ENCODE data around the gene CCDC121.

Gene CCDC121

DNA sequence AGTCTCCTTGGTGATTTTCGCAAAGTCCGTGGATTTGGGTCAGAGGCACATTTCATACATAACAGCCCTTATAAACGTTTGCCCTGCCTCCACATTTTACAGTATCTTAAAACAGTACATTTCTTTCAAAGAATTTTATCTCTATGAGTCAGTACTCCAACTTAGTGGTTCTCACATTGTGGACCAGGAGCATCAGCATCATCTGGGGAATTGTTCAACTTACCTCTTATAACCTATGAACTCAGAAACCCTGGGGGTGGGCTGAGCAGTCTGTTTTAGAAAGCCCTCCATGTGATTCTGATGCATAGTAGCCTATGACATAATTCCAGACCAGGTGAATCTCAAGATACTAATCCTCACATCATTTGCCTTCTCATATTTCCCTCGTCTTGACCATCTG, 22.2 kb upstream of the CCDC121 start:
- no peak overlapping the region for H3K4me3 ChIP-seq (replicated peaks in 1 of 2; ENCODE audit: low read depth in 2 of 2, low read length in 2 of 2)
- no peak for DNase-seq (ENCODE audit: low read depth in 2 of 2)
- TF ChIP-seq, protein P1, sequence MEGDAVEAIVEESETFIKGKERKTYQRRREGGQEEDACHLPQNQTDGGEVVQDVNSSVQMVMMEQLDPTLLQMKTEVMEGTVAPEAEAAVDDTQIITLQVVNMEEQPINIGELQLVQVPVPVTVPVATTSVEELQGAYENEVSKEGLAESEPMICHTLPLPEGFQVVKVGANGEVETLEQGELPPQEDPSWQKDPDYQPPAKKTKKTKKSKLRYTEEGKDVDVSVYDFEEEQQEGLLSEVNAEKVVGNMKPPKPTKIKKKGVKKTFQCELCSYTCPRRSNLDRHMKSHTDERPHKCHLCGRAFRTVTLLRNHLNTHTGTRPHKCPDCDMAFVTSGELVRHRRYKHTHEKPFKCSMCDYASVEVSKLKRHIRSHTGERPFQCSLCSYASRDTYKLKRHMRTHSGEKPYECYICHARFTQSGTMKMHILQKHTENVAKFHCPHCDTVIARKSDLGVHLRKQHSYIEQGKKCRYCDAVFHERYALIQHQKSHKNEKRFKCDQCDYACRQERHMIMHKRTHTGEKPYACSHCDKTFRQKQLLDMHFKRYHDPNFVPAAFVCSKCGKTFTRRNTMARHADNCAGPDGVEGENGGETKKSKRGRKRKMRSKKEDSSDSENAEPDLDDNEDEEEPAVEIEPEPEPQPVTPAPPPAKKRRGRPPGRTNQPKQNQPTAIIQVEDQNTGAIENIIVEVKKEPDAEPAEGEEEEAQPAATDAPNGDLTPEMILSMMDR (IDR thresholded peaks at IDR 0.05; ENCODE audit: low read depth, low read length): no peak

DNA sequence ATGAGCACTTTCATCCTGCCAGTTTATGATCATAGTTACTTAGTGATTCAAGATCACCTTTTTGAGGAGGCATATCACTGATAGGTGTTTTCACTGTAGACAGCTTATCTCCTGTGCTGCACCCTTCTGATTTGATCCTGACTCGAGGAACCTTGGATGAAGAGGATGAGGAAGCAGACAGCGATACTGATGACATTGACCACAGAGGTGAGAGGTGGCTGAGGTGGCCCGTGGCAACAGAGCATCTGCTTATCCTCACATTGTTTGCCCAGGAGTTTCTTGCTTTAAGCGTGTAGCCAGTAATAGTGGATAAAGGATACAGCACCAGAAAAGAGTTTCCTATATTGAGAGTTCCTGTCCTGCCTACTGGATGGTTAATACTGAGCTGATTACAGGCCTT, 18.9 kb upstream of the CCDC121 start:
- H3K4me3 ChIP-seq (replicated peaks in 1 of 2; ENCODE audit: low read depth in 2 of 2, low read length in 2 of 2): no peak overlapping the region
- DNase-seq (ENCODE audit: low read depth in 2 of 2): no peak
- TF ChIP-seq, protein P1 (IDR thresholded peaks at IDR 0.05; ENCODE audit: low read depth, low read length): no peak

DNA sequence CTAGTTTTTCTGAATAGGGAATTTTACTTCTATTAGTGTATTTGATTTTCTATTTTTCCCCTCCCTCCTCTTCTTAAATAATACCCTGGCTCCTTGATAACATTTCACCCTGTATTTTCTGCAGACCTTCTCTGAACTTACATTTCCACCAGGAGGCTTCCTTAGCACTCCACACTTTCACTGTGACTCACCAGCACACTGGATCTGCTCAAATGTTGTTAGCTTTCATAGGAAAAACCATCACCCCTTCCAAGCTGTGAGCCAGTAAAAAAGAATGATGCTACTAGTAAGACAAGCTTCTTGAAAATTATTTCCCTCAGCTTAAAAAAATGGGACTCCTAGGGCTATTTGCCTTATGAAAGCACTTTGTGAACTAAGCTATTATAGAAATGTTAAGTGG, 18.5 kb upstream of the CCDC121 start:
- H3K4me3 ChIP-seq (replicated peaks in 1 of 2; ENCODE audit: low read depth in 2 of 2, low read length in 2 of 2): no peak overlapping the region
- TF ChIP-seq, protein P1 (IDR thresholded peaks at IDR 0.05; ENCODE audit: low read depth, low read length): no peak
- no peak for DNase-seq (ENCODE audit: low read depth in 2 of 2)

DNA sequence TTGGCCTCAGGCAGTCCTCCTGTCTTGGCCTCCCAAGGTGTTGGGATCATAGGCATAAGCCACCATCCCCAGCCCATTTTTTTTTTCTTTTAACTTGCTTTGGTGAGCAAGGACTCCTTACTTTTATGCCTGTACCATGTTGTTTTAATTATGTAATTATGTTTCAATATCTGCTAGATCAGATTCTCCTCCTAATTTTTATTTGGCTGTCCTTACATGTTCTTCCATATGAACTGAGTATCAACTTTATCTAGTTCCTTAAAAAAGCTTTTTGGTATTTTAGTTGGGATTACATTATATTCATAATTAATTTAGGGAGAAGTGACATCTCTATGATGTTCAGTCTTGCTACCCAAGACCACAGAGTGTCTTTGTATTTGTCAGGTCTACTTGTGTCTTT, 16.4 kb upstream of the CCDC121 start:
- TF ChIP-seq, protein P1 (IDR thresholded peaks at IDR 0.05; ENCODE audit: low read depth, low read length): no peak

DNA sequence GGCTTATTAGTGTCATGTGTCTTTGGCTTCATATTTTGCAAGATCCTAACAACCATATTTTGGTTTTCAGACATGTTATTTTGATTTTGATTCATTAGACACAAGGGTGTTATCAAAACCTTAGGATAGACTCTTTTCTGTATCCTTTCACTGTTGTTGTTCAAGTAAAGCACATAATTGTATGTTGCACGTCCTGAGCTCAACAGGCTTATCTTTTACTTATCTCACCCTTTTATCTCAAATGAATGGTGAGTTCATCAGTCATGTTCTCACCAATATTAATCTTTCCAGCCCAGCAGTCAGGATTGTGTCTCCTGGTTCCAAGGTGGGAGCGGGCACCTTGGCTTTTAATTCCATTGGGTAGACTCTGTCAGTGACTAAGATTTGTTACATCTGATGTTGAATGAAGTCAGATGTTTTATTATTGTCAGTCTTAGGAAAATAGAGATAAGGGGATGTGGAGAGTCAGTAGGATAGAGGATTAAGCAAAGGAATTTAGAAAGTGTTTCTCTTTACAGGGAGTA, 12.0 kb upstream of the CCDC121 start:
- no peak for DNase-seq (ENCODE audit: low read depth in 2 of 2)
- no peak overlapping the region for H3K4me3 ChIP-seq (replicated peaks in 1 of 2; ENCODE audit: low read depth in 2 of 2, low read length in 2 of 2)
- TF ChIP-seq, protein P1 (IDR thresholded peaks at IDR 0.05; ENCODE audit: low read depth, low read length): no peak

More for the DNA sequence above, 16.4 kb upstream of the CCDC121 start:
- no peak for DNase-seq (ENCODE audit: low read depth in 2 of 2)
- H3K4me3 ChIP-seq (replicated peaks in 1 of 2; ENCODE audit: low read depth in 2 of 2, low read length in 2 of 2): no peak overlapping the region

DNA sequence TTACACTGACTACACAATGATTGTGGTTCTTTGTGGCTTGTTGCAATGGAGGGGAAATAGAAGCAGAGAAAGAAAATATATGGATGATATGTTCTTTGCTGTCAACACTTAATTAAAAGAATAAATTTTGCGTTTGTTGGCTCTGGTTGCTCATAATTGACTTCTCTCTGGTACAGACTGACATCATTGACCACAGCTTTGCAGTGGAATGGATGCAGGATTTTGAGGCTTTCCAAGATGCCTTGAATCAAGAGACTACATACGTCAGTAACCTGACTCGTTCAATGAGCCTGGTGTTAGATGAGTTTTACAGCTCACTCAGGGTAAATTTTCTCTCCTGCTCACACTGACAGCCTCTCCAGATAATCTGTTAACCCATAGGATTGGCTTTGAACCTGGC, 9.9 kb upstream of the CCDC121 start:
- no peak overlapping the region for H3K4me3 ChIP-seq (replicated peaks in 1 of 2; ENCODE audit: low read depth in 2 of 2, low read length in 2 of 2)
- TF ChIP-seq, protein P1 (IDR thresholded peaks at IDR 0.05; ENCODE audit: low read depth, low read length): no peak
- peak in 1 of 2 donors; percentile 70 for DNase-seq (ENCODE audit: low read depth in 2 of 2)

DNA sequence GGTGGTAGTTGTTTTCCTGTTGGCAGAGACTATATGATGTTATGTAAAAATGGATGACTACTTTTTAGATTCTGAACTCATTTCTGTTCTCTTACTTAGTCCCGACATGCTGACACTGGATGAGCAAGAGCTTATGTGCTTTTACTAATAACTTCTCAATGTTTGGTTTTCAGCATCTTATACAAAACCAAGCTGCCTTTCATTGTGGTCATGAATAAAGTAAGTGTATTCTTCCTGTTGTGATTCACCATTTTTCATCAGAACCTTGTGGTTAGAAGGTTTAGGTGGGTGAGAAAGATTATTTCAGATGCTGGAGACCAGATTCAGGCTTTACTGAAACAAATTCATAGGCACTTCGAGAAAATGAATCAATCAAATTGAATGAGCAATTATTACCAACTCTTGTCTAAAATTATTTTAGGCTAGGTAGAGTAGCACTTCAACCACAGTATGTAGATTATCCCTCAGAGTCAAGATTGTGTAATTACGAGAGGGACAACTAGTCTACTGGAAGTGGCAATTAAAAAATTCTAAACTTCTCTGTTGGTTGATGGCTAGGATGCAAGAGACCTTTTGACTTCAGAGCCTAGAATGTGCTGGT, 9.3 kb upstream of the CCDC121 start:
- TF ChIP-seq, protein P1 (IDR thresholded peaks at IDR 0.05; ENCODE audit: low read depth, low read length): no peak
- peak in 1 of 2 donors; percentile 89 for DNase-seq (ENCODE audit: low read depth in 2 of 2)
- H3K4me3 ChIP-seq (replicated peaks in 1 of 2; ENCODE audit: low read depth in 2 of 2, low read length in 2 of 2): no peak overlapping the region

Data from cardiac fibroblast (primary cell).